PC-3 (cell line): Measurements from ENCODE around the gene CD99.

Source experiments
- EZH2 ChIP-seq: fragments of 300-600 bp; sonication (generic); IDR thresholded peaks from one replicate; pipeline ENCODE4 v1.6.1; 2017; ENCODE audit warnings: antibody characterized with exemption, mild to moderate bottlenecking, low read length; ENCODE audit not compliant: unreplicated experiment
- TF ChIP-seq, protein P1 (sequence below): fragments of 300-600 bp; sonication (generic); conservative IDR thresholded peaks from 2 replicates; pipeline ENCODE4 v1.5.1; 2017; ENCODE audit warnings: antibody characterized with exemption, low read depth, mild to moderate bottlenecking, low read length

DNA sequence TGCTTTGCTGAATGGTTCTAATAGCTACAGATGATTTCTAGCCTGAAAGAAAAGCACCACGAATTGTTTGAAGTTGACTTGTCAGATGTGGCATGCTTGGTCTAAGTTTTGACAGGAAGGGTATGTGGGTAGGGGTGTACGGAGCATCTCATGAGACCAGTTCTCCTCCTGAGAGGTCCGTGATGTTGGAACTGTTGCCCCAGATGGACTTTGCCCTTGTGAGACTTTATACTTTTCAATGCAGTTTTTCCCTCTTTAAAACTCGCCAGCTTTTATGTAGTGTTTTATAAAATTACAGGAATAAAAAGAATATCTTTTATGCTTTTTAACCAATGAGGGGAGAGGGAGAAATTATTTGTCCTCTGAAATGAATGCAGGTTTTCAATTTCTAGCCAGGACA lies 44.2 kb downstream of the CD99 start:
- TF ChIP-seq, protein P1, sequence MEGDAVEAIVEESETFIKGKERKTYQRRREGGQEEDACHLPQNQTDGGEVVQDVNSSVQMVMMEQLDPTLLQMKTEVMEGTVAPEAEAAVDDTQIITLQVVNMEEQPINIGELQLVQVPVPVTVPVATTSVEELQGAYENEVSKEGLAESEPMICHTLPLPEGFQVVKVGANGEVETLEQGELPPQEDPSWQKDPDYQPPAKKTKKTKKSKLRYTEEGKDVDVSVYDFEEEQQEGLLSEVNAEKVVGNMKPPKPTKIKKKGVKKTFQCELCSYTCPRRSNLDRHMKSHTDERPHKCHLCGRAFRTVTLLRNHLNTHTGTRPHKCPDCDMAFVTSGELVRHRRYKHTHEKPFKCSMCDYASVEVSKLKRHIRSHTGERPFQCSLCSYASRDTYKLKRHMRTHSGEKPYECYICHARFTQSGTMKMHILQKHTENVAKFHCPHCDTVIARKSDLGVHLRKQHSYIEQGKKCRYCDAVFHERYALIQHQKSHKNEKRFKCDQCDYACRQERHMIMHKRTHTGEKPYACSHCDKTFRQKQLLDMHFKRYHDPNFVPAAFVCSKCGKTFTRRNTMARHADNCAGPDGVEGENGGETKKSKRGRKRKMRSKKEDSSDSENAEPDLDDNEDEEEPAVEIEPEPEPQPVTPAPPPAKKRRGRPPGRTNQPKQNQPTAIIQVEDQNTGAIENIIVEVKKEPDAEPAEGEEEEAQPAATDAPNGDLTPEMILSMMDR = no peak
- no peak for TF ChIP-seq EZH2
